Glutamatergic neuron (in vitro differentiated cells): Measurements from ENCODE around the gene SLC9A3. TPM values are rescaled to one million over a fixed set of nuclear protein-coding genes. Genes with fewer than 3 reads are reported as not detected.

ENCODE experiments used
- DNase-seq: peaks from one replicate; pipeline ENCODE4 v3.0.0; 2022
- H3K27ac Mint-ChIP-seq: one replicate; pipeline ENCODE4 v1.8.0; 2020; ENCODE audit warnings: mild to moderate bottlenecking, mixed read lengths, inconsistent platforms; ENCODE audit not compliant: unreplicated experiment
- H3K27me3 Mint-ChIP-seq: one replicate; pipeline ENCODE4 v1.8.0; 2020; ENCODE audit warnings: mild to moderate bottlenecking, moderate library complexity, mixed read lengths, inconsistent platforms; ENCODE audit not compliant: unreplicated experiment
- H3K36me3 Mint-ChIP-seq: one replicate; pipeline ENCODE4 v1.8.0; 2020; ENCODE audit warnings: mild to moderate bottlenecking, mixed read lengths, inconsistent platforms; ENCODE audit not compliant: unreplicated experiment
- H3K4me1 Mint-ChIP-seq: one replicate; pipeline ENCODE4 v1.8.0; 2020; ENCODE audit warnings: mild to moderate bottlenecking, low read depth, mixed read lengths, inconsistent platforms; ENCODE audit not compliant: unreplicated experiment
- H3K4me3 Mint-ChIP-seq: one replicate; pipeline ENCODE4 v1.8.0; 2020; ENCODE audit warnings: mild to moderate bottlenecking, mixed read lengths, inconsistent platforms; ENCODE audit not compliant: unreplicated experiment
- H3K9me3 Mint-ChIP-seq: one replicate; pipeline ENCODE4 v1.8.0; 2020; ENCODE audit warnings: mild to moderate bottlenecking, moderate library complexity, mixed read lengths, inconsistent platforms; ENCODE audit not compliant: unreplicated experiment
- total RNA-seq: library from RNA; stranded (reverse); fragmentation: NEBNext Ultra II Directional; extraction: Animal tissue kit (Norgen Biotek cat#: 25700); gene quantifications from one replicate; pipeline ENCODE4 v1.2.1, GENCODE V29; 2021; ENCODE audit not compliant: unreplicated experiment
- TF ChIP-seq, protein P1 (sequence below): fragments of 200-600 bp; sonication (generic); IDR thresholded peaks from one replicate; pipeline ENCODE4 v1.5.0; 2021; ENCODE audit not compliant: partially characterized antibody, unreplicated experiment

The SLC9A3 gene
- total RNA-seq, 1 donor from 2014 or later, result 1.1 TPM

GRCh38 chr5:437281-437771 lies 86.9 kb downstream of the SLC9A3 start:
- Mint-ChIP-seq H3K27me3 (peaks cover 11% of the 10 kb centered on the region), H3K9me3 (peaks cover 2% of the 10 kb centered on the region), H3K36me3 (no peaks in the 10 kb centered on the region), H3K4me1 (no peaks in the 10 kb centered on the region), H3K27ac (no peak overlapping the region), H3K4me3 (no peak overlapping the region)
- peak; percentile 6 for DNase-seq
- TF ChIP-seq, protein P1, sequence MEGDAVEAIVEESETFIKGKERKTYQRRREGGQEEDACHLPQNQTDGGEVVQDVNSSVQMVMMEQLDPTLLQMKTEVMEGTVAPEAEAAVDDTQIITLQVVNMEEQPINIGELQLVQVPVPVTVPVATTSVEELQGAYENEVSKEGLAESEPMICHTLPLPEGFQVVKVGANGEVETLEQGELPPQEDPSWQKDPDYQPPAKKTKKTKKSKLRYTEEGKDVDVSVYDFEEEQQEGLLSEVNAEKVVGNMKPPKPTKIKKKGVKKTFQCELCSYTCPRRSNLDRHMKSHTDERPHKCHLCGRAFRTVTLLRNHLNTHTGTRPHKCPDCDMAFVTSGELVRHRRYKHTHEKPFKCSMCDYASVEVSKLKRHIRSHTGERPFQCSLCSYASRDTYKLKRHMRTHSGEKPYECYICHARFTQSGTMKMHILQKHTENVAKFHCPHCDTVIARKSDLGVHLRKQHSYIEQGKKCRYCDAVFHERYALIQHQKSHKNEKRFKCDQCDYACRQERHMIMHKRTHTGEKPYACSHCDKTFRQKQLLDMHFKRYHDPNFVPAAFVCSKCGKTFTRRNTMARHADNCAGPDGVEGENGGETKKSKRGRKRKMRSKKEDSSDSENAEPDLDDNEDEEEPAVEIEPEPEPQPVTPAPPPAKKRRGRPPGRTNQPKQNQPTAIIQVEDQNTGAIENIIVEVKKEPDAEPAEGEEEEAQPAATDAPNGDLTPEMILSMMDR, result no peak

DNA sequence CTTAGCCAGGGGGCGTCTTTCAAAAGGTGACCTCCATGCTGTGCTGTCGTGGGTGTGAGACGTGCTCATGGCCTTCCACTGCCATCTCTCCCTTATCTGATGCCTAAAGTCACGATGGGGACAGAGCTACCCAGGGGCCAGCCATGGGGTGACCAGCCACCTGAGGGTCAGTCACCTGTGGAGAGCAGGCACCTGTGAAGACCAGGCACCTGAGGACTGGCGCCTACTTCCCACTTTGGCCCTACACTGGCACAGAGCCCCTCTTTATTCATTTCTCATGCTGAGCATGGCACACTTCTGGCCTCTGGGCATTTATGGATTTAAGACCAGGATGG lies 87.6 kb downstream of the SLC9A3 start:
- H3K4me3 Mint-ChIP-seq, result no peak overlapping the region
- DNase-seq, result no peak
- no peaks in the 10 kb centered on the region for H3K4me1 Mint-ChIP-seq
- peaks cover 2% of the 10 kb centered on the region for H3K9me3 Mint-ChIP-seq
- no peak overlapping the region for H3K27ac Mint-ChIP-seq
- peaks cover 9% of the 10 kb centered on the region for H3K27me3 Mint-ChIP-seq
- H3K36me3 Mint-ChIP-seq, result no peaks in the 10 kb centered on the region
- TF ChIP-seq, protein P1, result no peak

DNA sequence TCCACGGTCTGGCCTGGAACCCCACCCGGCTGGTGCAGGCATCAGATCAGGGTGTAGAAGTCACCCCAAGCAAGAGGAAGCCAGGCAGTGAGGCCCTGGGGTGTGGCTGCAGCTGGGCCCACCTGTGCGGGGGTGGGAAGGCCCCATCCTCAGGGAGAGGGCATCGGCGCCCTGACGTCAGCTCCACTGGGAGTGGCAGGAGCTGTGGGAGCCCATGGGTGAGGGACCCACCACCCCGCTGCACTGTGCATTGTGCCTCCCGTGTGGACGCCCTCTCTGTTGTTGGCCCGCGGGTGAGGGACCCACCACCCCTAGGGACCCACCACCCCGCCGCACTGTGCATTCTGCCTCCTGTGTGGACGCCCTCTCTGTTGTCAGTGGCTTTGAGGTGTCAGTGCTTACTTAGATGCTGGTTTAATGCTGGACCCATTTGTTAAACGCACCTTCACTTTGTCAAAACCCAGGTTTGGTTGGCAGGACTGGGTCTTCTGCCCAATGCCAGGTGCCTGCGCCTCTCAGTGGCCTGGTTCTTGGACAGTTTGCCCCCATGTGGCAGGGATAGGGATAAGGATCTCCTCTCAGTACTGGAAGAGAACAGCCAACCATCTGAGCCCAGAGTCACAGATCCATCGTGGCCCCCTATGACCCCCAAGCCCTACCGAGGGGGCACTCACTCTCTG lies 88.1 kb downstream of the SLC9A3 start:
- H3K4me3 Mint-ChIP-seq, result no peak overlapping the region
- H3K27me3 Mint-ChIP-seq, result peaks cover 9% of the 10 kb centered on the region
- peak; percentile 24 for DNase-seq
- no peaks in the 10 kb centered on the region for H3K36me3 Mint-ChIP-seq
- peaks cover 2% of the 10 kb centered on the region for H3K9me3 Mint-ChIP-seq
- no peak overlapping the region for H3K27ac Mint-ChIP-seq
- H3K4me1 Mint-ChIP-seq, result no peaks in the 10 kb centered on the region
- TF ChIP-seq, protein P1, result no peak

GRCh38 chr5:435156-435790 lies 89.0 kb downstream of the SLC9A3 start:
- H3K27ac Mint-ChIP-seq, result no peak overlapping the region
- TF ChIP-seq, protein P1, result no peak
- H3K9me3 Mint-ChIP-seq, result peaks cover 2% of the 10 kb centered on the region
- H3K4me1 Mint-ChIP-seq, result no peaks in the 10 kb centered on the region
- no peaks in the 10 kb centered on the region for H3K36me3 Mint-ChIP-seq
- H3K4me3 Mint-ChIP-seq, result no peak overlapping the region
- no peak for DNase-seq
- H3K27me3 Mint-ChIP-seq, result peaks cover 9% of the 10 kb centered on the region
